A549 (cell line): ENCODE results near the gene BARX1. TPM values are rescaled to one million over a fixed set of nuclear protein-coding genes. Genes with fewer than 3 reads are reported as not detected.

Source experiments
- ATAC-seq, 2 experiments: fragments of 200-7000 bp in 1 of 2; fragments of >200 bp in 1 of 2; cut with Nextera tagmentation in 1 of 2; cut with Tn5 transposase in 1 of 2; 3 replicates each; pipeline versions ENCODE4 v1.8.0 to v1.9.1; 2018 to 2020; ENCODE audit warnings: mild to moderate bottlenecking in 1 of 2, moderate library complexity in 1 of 2
- CTCF ChIA-PET: fragments of 300-600 bp; sonication (Branson Sonifier 250); formaldehyde crosslinking; extraction: SDS; loops from one replicate; lab custom pipeline; 2021; ENCODE audit warnings: antibody characterized with exemption, inconsistent platforms; lab: Yijun Ruan, JAX
- POLR2A ChIA-PET: fragments of 350-600 bp; formaldehyde crosslinking; extraction: SDS; loops from one replicate; lab custom pipeline; 2021; ENCODE audit warnings: antibody characterized with exemption, inconsistent platforms; lab: Yijun Ruan, JAX
- DNase-seq, 2 experiments: peaks; one replicate each; pipeline versions ENCODE4 v3.0.0 to v3.0.0-alpha.2; 2011 to 2016; ENCODE audit warnings: low read depth in 1 of 2, low spot score in 1 of 2
- FAIRE-seq: peaks from 2 replicates; lab custom pipeline; 2011; peaks lifted over from hg19 to GRCh38; lab: Jason Lieb, UNC
- H3K27ac ChIP-seq, 2 experiments: fragments of >200 bp; sonication (Bioruptor Twin); formaldehyde crosslinking; 3 replicates each; pipeline ENCODE4 v1.5.1; 2016 to 2017
- H3K4me1 ChIP-seq: fragments of >200 bp; sonication (Bioruptor Twin); formaldehyde crosslinking; 3 replicates; pipeline ENCODE4 v1.6.1; 2016
- H3K4me2 ChIP-seq: fragments of >200 bp; sonication (Bioruptor Twin); formaldehyde crosslinking; 3 replicates; pipeline ENCODE4 v1.6.1; 2016
- H3K4me3 ChIP-seq: fragments of >200 bp; sonication (Bioruptor Twin); formaldehyde crosslinking; 3 replicates; pipeline ENCODE4 v1.5.1; 2016
- H3K9me3 ChIP-seq: fragments of >200 bp; sonication (Bioruptor Twin); formaldehyde crosslinking; 3 replicates; pipeline ENCODE4 v1.6.1; 2016
- BHLHE40 ChIP-seq: IDR thresholded peaks from 2 replicates; pipeline ENCODE4 v1.6.1; 2012; ENCODE audit warnings: low read depth, low read length, inconsistent platforms
- CBX2 ChIP-seq: fragments of 200-600 bp; sonication (generic); IDR thresholded peaks from 2 replicates; pipeline ENCODE4 v1.6.1; 2016; ENCODE audit warnings: low read depth, mild to moderate bottlenecking, borderline replicate concordance
- CBX8 ChIP-seq: fragments of 200-600 bp; sonication (generic); IDR thresholded peaks from 2 replicates; pipeline ENCODE4 v1.6.1; 2016
- E2F6 ChIP-seq: IDR thresholded peaks from 2 replicates; pipeline ENCODE4 v1.6.1; 2012; ENCODE audit warnings: low read depth, borderline replicate concordance
- EHF ChIP-seq: fragments of 250-450 bp; sonication (Bioruptor Pico); IDR thresholded peaks from 2 replicates; pipeline ENCODE4 v1.5.0; 2020; ENCODE audit warnings: mild to moderate bottlenecking
- EHMT2 ChIP-seq: fragments of 200-600 bp; sonication (generic); IDR thresholded peaks from 2 replicates; pipeline ENCODE4 v1.6.1; 2016; ENCODE audit warnings: antibody characterized with exemption, low read depth, mild to moderate bottlenecking, moderate library complexity
- ELK1 ChIP-seq: fragments of 150-350 bp; IDR thresholded peaks from 2 replicates; pipeline ENCODE4 v1.6.1; 2014; ENCODE audit warnings: low read depth, mild to moderate bottlenecking, low read length
- FOSB ChIP-seq: fragments of 250-450 bp; sonication (Bioruptor Pico); IDR thresholded peaks from 2 replicates; pipeline ENCODE4 v1.5.0; 2020; ENCODE audit warnings: mild to moderate bottlenecking, moderate library complexity
- HMGXB4 ChIP-seq: fragments of 250-450 bp; sonication (Bioruptor Pico); IDR thresholded peaks from 2 replicates; pipeline ENCODE4 v1.5.0; 2021; ENCODE audit warnings: mild to moderate bottlenecking, moderate library complexity, borderline replicate concordance
- HOXA7 ChIP-seq: fragments of 250-450 bp; sonication (Bioruptor Pico); IDR thresholded peaks from 2 replicates; pipeline ENCODE4 v1.5.0; 2020; ENCODE audit warnings: mild to moderate bottlenecking, moderate library complexity
- HOXB5 ChIP-seq: fragments of 250-450 bp; sonication (Bioruptor Pico); IDR thresholded peaks from 2 replicates; pipeline ENCODE4 v1.5.0; 2020; ENCODE audit warnings: mild to moderate bottlenecking, moderate library complexity
- JUNB ChIP-seq: fragments of >200 bp; sonication (Bioruptor Twin); formaldehyde crosslinking; IDR thresholded peaks from 2 replicates; pipeline ENCODE4 v1.6.1; 2016
- MAFK ChIP-seq: fragments of 450-650 bp; IDR thresholded peaks from 2 replicates; pipeline ENCODE4 v1.6.1; 2014; ENCODE audit not compliant: partially characterized antibody
- MAX ChIP-seq: IDR thresholded peaks from 2 replicates; pipeline ENCODE4 v1.6.1; 2012
- MYC ChIP-seq: IDR thresholded peaks from 2 replicates; pipeline ENCODE4 v1.6.1; 2012; ENCODE audit warnings: mild to moderate bottlenecking, inconsistent platforms, low read length, improper control_type of control experiment, borderline replicate concordance
- NFE2L2 ChIP-seq: fragments of 150-350 bp; conservative IDR thresholded peaks from 2 replicates; pipeline ENCODE4 v1.6.1; 2014; ENCODE audit warnings: low read length
- NPAS2 ChIP-seq: fragments of 250-450 bp; sonication (Bioruptor Pico); IDR thresholded peaks from 2 replicates; pipeline ENCODE4 v1.8.0; 2022; ENCODE audit warnings: mild to moderate bottlenecking, moderate library complexity, borderline replicate concordance
- POLR2A ChIP-seq: IDR thresholded peaks from 2 replicates; pipeline ENCODE4 v1.6.1; 2012; ENCODE audit warnings: mild to moderate bottlenecking, low read length
- RAD21 ChIP-seq, 2 experiments: fragments of >200 bp in 1 of 2; sonication (Bioruptor Twin) in 1 of 2; formaldehyde crosslinking in 1 of 2; IDR thresholded peaks in 1 of 2; conservative IDR thresholded peaks in 1 of 2; 2 replicates in 1 of 2; 3 replicates in 1 of 2; pipeline ENCODE4 v1.6.1; 2012 to 2018; ENCODE audit warnings: inconsistent platforms in 1 of 2
- RCOR1 ChIP-seq: fragments of 150-350 bp; IDR thresholded peaks from 2 replicates; pipeline ENCODE4 v1.6.1; 2014; ENCODE audit warnings: antibody characterized with exemption, low read length, low read depth
- RFX5 ChIP-seq: fragments of 450-650 bp; IDR thresholded peaks from 2 replicates; pipeline ENCODE4 v1.7.1; 2014; ENCODE audit warnings: antibody characterized with exemption, mild to moderate bottlenecking, moderate library complexity
- RNF2 ChIP-seq: fragments of 200-600 bp; sonication (generic); IDR thresholded peaks from 2 replicates; pipeline ENCODE4 v1.6.1; 2016; ENCODE audit warnings: low read depth, mild to moderate bottlenecking, antibody characterized with exemption, moderate library complexity, borderline replicate concordance
- SREBF2 ChIP-seq: fragments of 450-650 bp; IDR thresholded peaks from 2 replicates; pipeline ENCODE4 v1.6.1; 2014; ENCODE audit warnings: mild to moderate bottlenecking, moderate library complexity
- TFCP2L1 ChIP-seq: fragments of 250-450 bp; sonication (Bioruptor Pico); IDR thresholded peaks from 2 replicates; pipeline ENCODE4 v1.5.0; 2021; ENCODE audit warnings: mild to moderate bottlenecking
- TP53 ChIP-seq: fragments of 250-450 bp; sonication (Bioruptor Pico); IDR thresholded peaks from 2 replicates; pipeline ENCODE4 v1.5.0; 2021; ENCODE audit warnings: mild to moderate bottlenecking, moderate library complexity
- USF2 ChIP-seq: fragments of 450-650 bp; IDR thresholded peaks from 2 replicates; pipeline ENCODE4 v1.6.1; 2014; ENCODE audit warnings: antibody characterized with exemption
- ZFP36 ChIP-seq: fragments of 450-650 bp; IDR thresholded peaks from 2 replicates; pipeline ENCODE4 v1.6.1; 2014; ENCODE audit warnings: borderline replicate concordance; ENCODE audit not compliant: partially characterized antibody
- ZNF302 ChIP-seq: fragments of 250-450 bp; sonication (Bioruptor Pico); IDR thresholded peaks from 2 replicates; pipeline ENCODE4 v1.9.0; 2021; ENCODE audit warnings: inconsistent platforms, mild to moderate bottlenecking, moderate library complexity
- WGBS: methylation state at CpG from one replicate; pipeline ENCODE4 v1.1.6; 2017; ENCODE audit errors: missing lambda C conversion rate; 5-methylcytosine and 5-hydroxymethylcytosine counted together
- polyA plus RNA-seq, 4 experiments: library from polyadenylated mRNA; depleted of rRNA in 3 of 4; stranded (reverse); fragments of >200 nt; fragmentation: RNase III in 1 of 4; extraction: RNeasy Plus Mini Kit Qiagen cat#74134 plus additional on column Dnase treatment in 1 of 4; gene quantifications; 2 replicates in 3 of 4; 3 replicates in 1 of 4; pipeline ENCODE4 v1.2.3, GENCODE V29; 2011 to 2017

The BARX1 gene
- polyA plus RNA-seq, 2 of the 4 experiments (the other 2 are of a cell fraction) = 3.5 to 7.3 TPM

GRCh38 chr9:93947409-93948070 lies 7.6 kb downstream of the BARX1 start:
- H3K4me3 ChIP-seq = no peak overlapping the region
- ChIA-PET POLR2A (no interaction called here), CTCF (interaction anchor here (1.8 to 10.0 kb wide), 2 partner anchors 15 to 266 kb away, joined by 12 to 56 read pairs; no protein-coding TSS in a partner anchor)
- no peaks in the 10 kb centered on the region for H3K4me1 ChIP-seq
- H3K9me3 ChIP-seq = no peaks in the 10 kb centered on the region
- no peak overlapping the region for H3K27ac ChIP-seq
- no peak overlapping the region for H3K4me2 ChIP-seq
- ATAC-seq (no peak), DNase-seq (no peak), FAIRE-seq (no peak)
- 73% methylated on average over 12 of the region's 13 CpGs for WGBS
- TF ChIP-seq EHMT2 = no peak
- TF ChIP-seq RCOR1 = no peak
- TF ChIP-seq HOXB5 = no peak
- TF ChIP-seq, all 56 proteins: peak for 0

GRCh38 chr9:93946338-93946712 lies 8.8 kb downstream of the BARX1 start:
- H3K4me2 ChIP-seq = peak overlapping the region; percentile 98
- POLR2A ChIA-PET = no interaction called here
- H3K9me3 ChIP-seq = no peaks in the 10 kb centered on the region
- TF ChIP-seq MAFK (no peak), MYC (no peak), USF2 (no peak), TFCP2L1 (no peak), HOXB5 (no peak), EHF (no peak), FOSB (CRISPR knock-in tag) (no peak), POLR2A (no peak), TP53 (no peak), RFX5 (no peak), E2F6 (no peak), EHMT2 (no peak), CBX2 (no peak), HOXA7 (CRISPR knock-in tag) (no peak), ZFP36 (no peak), RAD21 (conservative IDR thresholded peaks at IDR 0.05 in 1 of 2, IDR thresholded peaks at IDR 0.05 in 1 of 2) (no peak), BHLHE40 (no peak), JUNB (no peak)
- DNase-seq (no peak), ATAC-seq (no peak), FAIRE-seq (no peak)
- 67% methylated on average over 5 of the region's 5 CpGs for WGBS
- H3K27ac ChIP-seq = no peak overlapping the region
- CTCF ChIA-PET = interaction anchor here (1.0 to 10.0 kb wide), 3 partner anchors 16 to 265 kb away, joined by 3 to 56 read pairs (median 12); no protein-coding TSS in a partner anchor
- H3K4me1 ChIP-seq = no peaks in the 10 kb centered on the region
- peak overlapping the region; percentile 54 for H3K4me3 ChIP-seq

GRCh38 chr9:93945400-93946337 lies 9.5 kb downstream of the BARX1 start:
- FAIRE-seq = no peak
- no peak for DNase-seq
- Histone ChIP-seq H3K27ac (peak overlapping the region in 1 of 2 experiments; percentile 67; a peak in 4 of 6 replicates), H3K4me2 (peak overlapping the region; percentile 98), H3K4me1 (no peaks in the 10 kb centered on the region), H3K9me3 (no peaks in the 10 kb centered on the region), H3K4me3 (peak overlapping the region; percentile 54)
- 13% methylated on average over 50 of the region's 50 CpGs for WGBS
- POLR2A ChIA-PET = no interaction called here
- ATAC-seq = peak; percentile 11 to 53; a peak in 3 of 6 replicates
- CTCF ChIA-PET = interaction anchor here (1.0 to 10.0 kb wide), 4 partner anchors 17 to 264 kb away, joined by 3 to 56 read pairs (median 18); no protein-coding TSS in a partner anchor
- TF ChIP-seq CBX8 (no peak), MAX (peak; percentile 59; the same call in 1 of the 2 replicates), NFE2L2 (no peak), RNF2 (peak; percentile 42; the same call in 1 of the 2 replicates), ZNF302 (CRISPR knock-in tag) (no peak), TFCP2L1 (no peak), SREBF2 (no peak), ELK1 (no peak), NPAS2 (no peak), HMGXB4 (CRISPR knock-in tag) (no peak), E2F6 (no peak)
